ENCODE data around the gene HBA2.
"Not testable (repeated sequence)": the region's sequence is repeated elsewhere in the genome, so short reads cannot be mapped to it uniquely, and the experiment has no call there.

HBA2 gene

DNA sequence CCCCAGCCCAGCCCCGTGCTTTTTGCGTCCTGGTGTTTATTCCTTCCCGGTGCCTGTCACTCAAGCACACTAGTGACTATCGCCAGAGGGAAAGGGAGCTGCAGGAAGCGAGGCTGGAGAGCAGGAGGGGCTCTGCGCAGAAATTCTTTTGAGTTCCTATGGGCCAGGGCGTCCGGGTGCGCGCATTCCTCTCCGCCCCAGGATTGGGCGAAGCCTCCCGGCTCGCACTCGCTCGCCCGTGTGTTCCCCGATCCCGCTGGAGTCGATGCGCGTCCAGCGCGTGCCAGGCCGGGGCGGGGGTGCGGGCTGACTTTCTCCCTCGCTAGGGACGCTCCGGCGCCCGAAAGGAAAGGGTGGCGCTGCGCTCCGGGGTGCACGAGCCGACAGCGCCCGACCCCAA is 3.3 kb downstream of the HBA2 start:
- DNase-seq = not testable (repeated sequence)

GRCh38 chr16:176477-177382 is 4.1 kb downstream of the HBA2 start, which contains the start of gene HBA1:
Gene HBA1, plus strand, starts transcription at chr16:176680. Its CDS starts 37 bp downstream, at chr16:176717.
- not testable (repeated sequence) for DNase-seq

GRCh38 chr16:177394-177822 is 4.7 kb downstream of the HBA2 start:
- no peak for DNase-seq

DNA sequence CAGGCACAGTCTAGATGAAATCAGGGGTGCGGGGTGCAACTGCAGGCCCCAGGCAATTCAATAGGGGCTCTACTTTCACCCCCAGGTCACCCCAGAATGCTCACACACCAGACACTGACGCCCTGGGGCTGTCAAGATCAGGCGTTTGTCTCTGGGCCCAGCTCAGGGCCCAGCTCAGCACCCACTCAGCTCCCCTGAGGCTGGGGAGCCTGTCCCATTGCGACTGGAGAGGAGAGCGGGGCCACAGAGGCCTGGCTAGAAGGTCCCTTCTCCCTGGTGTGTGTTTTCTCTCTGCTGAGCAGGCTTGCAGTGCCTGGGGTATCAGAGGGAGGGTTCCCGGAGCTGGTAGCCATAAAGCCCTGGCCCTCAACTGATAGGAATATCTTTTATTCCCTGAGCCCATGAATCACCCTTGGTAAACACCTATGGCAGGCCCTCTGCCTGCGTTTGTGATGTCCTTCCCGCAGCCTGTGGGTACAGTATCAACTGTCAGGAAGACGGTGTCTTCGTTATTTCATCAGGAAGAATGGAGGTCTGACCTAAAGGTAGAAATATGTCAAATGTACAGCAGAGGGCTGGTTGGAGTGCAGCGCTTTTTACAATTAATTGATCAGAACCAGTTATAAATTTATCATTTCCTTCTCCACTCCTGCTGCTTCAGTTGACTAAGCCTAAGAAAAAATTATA is 5.4 kb downstream of the HBA2 start:
- no peak for DNase-seq

GRCh38 chr16:178668-179015 is 6.0 kb downstream of the HBA2 start:
- DNase-seq = no peak

DNA sequence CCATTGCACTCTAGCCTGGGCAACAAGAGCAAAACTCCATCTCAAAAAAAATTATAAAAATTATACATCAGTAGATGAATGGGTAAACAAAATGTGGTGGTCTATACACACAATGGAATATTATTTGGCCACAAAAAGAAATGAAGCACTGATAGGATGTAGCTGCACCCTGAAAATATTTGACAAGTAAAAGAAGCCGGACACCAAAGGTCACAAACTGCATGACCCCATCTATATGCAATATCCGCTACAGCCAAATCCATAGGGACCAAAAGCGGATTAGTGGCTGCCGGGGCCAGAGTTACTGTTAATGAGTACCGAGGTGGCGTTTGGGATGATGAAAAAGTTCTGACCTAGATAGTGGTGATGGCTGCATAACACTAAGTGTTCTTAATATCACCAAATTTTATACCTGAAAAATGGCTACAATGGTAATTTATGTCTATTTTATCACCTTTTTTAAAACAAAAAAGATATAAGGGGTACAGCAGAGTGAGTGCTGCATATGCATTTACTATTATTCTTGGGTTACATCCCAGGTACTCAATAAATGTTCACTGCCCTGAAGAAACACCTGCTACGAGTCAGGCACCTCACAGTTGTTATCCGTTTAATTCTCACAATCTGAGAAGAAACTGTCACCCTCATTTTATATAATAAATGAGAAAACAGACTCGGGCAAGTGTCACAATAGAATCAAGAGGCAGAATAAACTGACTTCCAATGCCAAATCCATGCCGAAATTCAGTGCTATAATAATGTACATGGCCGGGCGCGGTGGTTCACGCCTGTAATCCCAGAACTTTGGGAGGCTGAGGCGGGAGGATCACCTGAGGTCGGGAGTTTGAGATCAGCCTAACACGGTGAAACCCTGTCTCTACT is 6.8 kb downstream of the HBA2 start:
- no peak for DNase-seq

GRCh38 chr16:180101-180675 is 7.5 kb downstream of the HBA2 start, which contains the start of gene HBQ1:
Gene HBQ1, plus strand, starts transcription at chr16:180459. Its CDS starts 28 bp downstream, at chr16:180487.
- DNase-seq = peak; percentile 53

GRCh38 chr16:180681-181564 is 8.2 kb downstream of the HBA2 start:
- DNase-seq = peak; percentile 89

DNA sequence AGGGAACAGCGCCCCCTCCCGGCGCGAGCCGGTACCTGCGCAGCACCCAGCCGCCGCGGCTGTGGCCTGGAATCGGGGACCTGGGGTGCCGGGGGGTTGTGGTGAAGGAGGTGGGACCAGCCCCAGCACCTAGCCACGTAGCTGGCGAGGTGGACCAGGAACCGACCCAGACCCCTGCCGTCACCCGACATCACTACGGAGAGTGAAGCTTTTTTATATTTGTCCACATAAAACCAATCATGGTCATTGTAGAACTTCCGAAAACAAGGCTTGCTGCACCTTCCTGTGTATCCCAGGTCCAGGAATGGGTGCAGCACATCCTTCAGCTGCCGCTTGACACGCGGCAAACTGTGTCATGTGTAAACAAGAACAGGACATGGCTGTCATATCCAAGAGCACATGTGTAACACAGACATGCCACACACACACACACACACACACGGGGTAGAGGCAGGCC is 8.9 kb downstream of the HBA2 start:
- DNase-seq = no peak

DNA sequence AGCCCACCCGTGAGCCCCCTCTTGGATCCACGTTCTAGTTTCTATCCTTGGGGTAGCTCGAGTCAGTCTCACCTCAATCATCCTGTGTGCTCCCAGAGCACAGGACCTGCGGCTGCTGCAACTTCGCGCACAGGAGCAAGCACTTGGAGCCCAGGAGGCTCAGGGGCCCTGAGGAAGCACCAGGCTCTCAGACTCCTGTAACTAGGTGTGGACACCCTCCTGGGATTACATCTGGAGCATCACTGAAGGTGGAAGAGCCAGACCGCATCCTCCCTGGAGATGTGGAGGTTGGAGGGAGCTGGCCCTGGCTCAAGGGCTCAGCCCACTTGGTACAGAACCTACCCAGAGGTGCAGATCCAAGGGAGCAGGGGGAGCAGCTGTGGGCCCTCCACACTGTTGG is 10.3 kb downstream of the HBA2 start:
- no peak for DNase-seq

- DNase-seq = no peak
Observed at GRCh38 chr16:185213-185612, 12.5 kb downstream of the HBA2 start.

GRCh38 chr16:185691-186090 is 13.0 kb downstream of the HBA2 start:
- no peak for DNase-seq

DNA sequence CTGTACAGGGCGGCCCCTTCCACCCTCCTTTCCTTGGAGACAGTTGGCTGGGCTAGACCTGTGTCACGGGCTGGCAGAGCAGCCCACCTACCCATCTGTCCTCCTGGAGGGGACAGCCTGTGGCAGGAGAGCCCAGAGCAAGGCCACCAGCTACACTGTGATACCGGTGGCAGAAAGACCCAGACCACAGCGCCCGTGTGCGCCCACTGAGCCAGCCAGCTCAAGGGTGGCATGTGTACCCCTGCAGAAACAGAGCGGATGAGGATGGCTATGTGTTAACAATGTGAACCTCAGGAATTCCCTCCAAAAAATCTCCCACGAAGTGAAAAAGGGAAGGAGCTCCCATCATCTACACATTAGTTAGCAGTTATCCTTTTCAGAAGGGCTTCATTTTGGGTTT is 14.7 kb downstream of the HBA2 start:
- DNase-seq = no peak

DNA sequence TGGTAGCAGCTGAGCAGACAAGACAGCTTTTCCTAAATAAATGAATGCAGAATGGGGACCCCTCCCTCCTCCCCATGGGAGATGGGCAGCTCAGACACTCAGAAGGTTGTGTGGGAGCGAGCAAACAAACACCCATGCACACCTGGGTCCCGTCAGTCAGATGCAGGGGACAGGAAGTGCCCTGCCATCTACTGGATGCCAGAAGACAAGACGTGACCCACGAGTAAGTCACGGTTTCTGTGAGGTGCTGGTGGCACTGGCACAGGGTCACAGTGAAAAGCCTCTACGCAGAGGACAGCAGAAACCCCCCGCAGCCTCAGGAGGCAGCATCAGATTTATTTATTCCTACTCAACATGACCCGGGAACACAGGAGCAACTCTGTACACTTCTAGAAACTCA is 16.0 kb downstream of the HBA2 start:
- DNase-seq = peak; percentile 35

GRCh38 chr16:189604-190186 is 17.0 kb downstream of the HBA2 start:
- DNase-seq = no peak

GRCh38 chr16:191831-192230 is 19.2 kb downstream of the HBA2 start:
- DNase-seq = no peak

GRCh38 chr16:192686-193085 is 20.0 kb downstream of the HBA2 start:
- DNase-seq = no peak

DNA sequence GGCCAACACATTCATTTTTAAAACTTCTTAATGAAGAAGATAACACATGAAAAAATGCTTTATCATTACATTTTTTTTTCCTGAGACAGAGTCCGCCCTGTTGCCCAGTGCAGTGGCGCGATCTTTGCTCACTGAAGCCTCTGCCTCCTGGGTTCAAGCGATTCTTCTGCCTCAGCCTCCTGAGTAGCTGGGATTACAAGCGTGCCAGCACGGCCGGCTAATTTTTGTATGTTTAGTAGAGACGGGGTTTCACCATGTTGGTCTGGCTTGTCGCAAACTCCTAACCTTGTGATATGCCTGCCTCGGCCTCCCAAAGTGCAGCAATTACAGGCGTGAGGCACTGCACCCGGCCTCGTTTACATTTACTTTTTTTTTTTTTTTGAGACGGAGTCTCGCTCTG is 20.8 kb downstream of the HBA2 start:
- DNase-seq = no peak

- DNase-seq = no peak
Observed at GRCh38 chr16:194516-194915, 21.8 kb downstream of the HBA2 start.

DNA sequence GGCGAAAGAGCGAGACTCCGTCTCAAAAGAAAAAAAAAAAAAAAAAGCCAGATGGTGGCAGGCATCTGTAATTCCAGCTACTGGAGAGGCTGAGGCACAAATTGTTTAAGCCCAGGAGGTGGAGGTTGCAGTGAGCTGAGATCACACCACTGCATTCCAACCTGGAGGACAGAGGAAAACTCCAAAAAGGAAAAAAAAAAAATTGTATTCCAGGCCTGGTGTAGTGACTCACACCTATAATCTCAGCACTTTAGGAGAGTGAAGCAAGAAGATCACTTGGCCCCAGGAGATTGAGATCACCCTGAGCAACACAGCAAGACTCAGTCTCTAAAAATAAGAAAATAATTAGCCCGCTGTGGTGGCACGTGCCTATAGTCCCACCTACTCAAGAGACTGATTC is 27.7 kb downstream of the HBA2 start:
- DNase-seq = no peak

- DNase-seq = no peak
Observed at GRCh38 chr16:203246-203645, 30.6 kb downstream of the HBA2 start.
